Activated CD8-positive, alpha-beta memory T cell treated with anti-CD3 and anti-CD28 coated beads for 24 hours (primary cell): ENCODE results near the gene TMBIM4.

ENCODE experiments used
- DNase-seq: peaks from one replicate; pipeline ENCODE4 v3.0.0-alpha.2; 2020

The TMBIM4 gene

GRCh38 chr12:66085998-66086397 is 83.8 kb downstream of the TMBIM4 start:
- DNase-seq: no peak
